GM23248 (cell line): Measurements from ENCODE around the gene TMEM45B.

Source experiments
- EZH2 ChIP-seq: fragments of 200-600 bp; sonication (generic); IDR thresholded peaks from 2 replicates; pipeline ENCODE4 v1.6.1; 2018; ENCODE audit warnings: antibody characterized with exemption, mild to moderate bottlenecking; ENCODE audit not compliant: insufficient read depth, poor library complexity, severe bottlenecking
- EZH2phosphoT487 ChIP-seq: fragments of 200-600 bp; sonication (generic); IDR thresholded peaks from 2 replicates; pipeline ENCODE4 v1.6.1; 2018; ENCODE audit warnings: antibody characterized with exemption, moderate library complexity, mild to moderate bottlenecking, low read depth; ENCODE audit not compliant: insufficient read depth

DNA sequence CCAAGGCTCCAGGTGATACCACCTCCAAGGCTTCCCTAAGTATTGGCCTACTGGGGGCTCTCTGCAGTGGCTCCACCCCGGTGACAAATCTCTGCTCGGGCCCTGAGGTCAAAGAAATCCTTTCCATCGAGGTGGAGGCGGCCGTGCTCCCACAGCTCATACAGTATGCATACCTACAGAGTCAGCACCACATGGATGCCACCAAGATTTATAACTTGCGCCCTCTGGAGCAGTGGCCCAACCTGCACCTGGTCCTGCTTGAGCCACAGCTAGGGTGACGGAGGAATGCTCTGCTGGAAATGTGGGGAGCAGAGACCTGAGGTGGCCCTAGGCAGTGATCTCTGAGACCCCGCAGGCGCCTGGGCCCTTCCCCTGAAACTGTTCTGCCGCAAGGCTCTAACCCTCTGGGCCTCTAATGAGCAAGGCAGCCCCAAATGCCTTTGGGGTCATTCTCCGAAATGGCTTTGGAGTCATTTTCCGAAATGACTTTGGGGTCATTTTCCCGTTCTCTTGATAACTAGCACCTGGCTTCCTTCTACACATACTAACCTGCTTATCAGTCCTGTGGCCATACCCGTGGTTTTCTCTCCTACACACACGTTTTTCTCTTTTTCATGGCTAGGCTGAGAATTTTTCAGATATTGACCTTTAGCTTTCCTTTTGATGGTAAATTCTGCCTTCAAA lies 33.9 kb downstream of the TMEM45B start:
- TF ChIP-seq EZH2 (no peak), EZH2phosphoT487 (no peak)
